ENCODE results near the gene DYNLT4. TPM values are rescaled to one million over a fixed set of nuclear protein-coding genes. Genes with fewer than 3 reads are reported as not detected.

DYNLT4 gene
- total RNA-seq, 4 donors from 2014 or later: 2.5 to 3.3 TPM; not detected in 2

DNA sequence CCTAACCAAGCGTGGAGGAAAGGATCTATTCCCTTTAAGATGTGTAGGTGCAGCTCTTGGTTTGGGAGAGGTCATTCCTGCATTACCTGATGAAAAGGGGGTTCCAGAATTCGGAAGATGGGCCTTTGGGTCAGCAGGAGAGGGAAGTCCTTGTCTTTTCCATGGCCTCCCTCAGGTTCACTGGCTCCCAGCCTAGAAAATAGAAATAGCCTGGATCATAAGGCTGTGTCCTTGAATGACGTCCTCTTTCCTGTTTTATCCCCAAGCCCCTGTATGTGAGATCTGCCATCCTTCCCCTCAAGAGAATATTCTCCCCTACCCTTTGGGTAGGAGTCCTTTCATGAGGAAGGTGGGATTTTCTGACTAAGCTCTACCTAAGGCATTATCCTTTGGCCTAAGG lies 46.3 kb downstream of the DYNLT4 start:
- TF ChIP-seq, protein P1, sequence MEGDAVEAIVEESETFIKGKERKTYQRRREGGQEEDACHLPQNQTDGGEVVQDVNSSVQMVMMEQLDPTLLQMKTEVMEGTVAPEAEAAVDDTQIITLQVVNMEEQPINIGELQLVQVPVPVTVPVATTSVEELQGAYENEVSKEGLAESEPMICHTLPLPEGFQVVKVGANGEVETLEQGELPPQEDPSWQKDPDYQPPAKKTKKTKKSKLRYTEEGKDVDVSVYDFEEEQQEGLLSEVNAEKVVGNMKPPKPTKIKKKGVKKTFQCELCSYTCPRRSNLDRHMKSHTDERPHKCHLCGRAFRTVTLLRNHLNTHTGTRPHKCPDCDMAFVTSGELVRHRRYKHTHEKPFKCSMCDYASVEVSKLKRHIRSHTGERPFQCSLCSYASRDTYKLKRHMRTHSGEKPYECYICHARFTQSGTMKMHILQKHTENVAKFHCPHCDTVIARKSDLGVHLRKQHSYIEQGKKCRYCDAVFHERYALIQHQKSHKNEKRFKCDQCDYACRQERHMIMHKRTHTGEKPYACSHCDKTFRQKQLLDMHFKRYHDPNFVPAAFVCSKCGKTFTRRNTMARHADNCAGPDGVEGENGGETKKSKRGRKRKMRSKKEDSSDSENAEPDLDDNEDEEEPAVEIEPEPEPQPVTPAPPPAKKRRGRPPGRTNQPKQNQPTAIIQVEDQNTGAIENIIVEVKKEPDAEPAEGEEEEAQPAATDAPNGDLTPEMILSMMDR (IDR thresholded peaks at IDR 0.05): no peak
- TF ChIP-seq EP300 (IDR thresholded peaks at IDR 0.05): no peak
- no peak for TF ChIP-seq POLR2A (IDR thresholded peaks at IDR 0.05)
- Histone ChIP-seq H3K27me3 (no peaks in the 10 kb centered on the region), H3K4me3 (no peak overlapping the region), H3K36me3 (no peaks in the 10 kb centered on the region), H3K27ac (no peak overlapping the region), H3K9me3 (no peaks in the 10 kb centered on the region), H3K4me1 (no peaks in the 10 kb centered on the region)
- DNase-seq (ENCODE audit: low spot score in 2 of 2): no peak
- WGBS, 2 donors: 85 to 94% methylated on average over 3 of the region's 3 CpGs

DNA sequence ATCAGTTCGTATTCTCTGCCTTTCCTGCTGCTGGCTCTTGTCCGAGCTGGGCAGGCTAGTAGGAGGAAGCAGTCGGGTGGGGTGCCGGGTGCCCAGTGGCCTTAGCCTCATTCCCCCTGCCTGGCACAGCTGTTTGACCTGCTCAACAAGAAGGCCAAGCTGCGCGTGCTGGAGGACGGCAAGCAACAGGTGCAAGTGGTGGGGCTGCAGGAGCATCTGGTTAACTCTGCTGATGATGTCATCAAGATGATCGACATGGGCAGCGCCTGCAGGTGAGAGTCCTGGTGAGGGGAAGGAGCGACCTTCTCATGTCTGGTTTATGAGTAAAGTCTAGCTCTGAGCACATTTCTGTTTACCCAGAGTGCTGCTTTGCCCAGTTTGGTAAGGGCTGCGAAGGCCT lies 48.1 kb downstream of the DYNLT4 start:
- 85 to 86% methylated on average over 11 of the region's 11 CpGs for WGBS, 2 donors
- H3K27ac ChIP-seq: no peak overlapping the region

DNA sequence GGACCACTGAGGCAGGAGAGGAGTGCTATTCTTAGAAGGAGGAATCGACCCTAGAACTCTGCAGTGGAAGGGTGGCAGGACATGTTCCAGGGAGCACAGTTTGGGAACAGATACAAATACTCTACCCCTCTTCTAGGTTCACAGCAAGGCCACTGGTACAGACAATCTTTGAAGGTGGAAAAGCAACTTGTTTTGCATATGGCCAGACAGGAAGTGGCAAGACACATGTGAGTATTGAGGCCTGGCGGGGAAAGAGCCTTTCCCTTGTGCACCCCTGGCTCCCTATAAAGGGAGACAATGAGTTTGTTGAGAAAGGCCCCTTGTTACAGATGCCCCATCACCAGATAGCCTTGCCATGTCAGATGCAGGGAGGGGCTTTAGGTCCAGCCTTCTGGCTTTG lies 49.7 kb downstream of the DYNLT4 start:
- WGBS, 2 donors: 94 to 96% methylated on average over 2 of the region's 2 CpGs
- TF ChIP-seq POLR2A (IDR thresholded peaks at IDR 0.05) (no peak), EP300 (IDR thresholded peaks at IDR 0.05) (no peak)
- TF ChIP-seq, protein P1 (IDR thresholded peaks at IDR 0.05): no peak
- H3K36me3 ChIP-seq: no peaks in the 10 kb centered on the region
- no peaks in the 10 kb centered on the region for H3K4me1 ChIP-seq
- H3K9me3 ChIP-seq: no peaks in the 10 kb centered on the region
- no peak for DNase-seq (ENCODE audit: low spot score in 2 of 2)
- H3K4me3 ChIP-seq: no peak overlapping the region
- no peaks in the 10 kb centered on the region for H3K27me3 ChIP-seq
- H3K27ac ChIP-seq: no peak overlapping the region

More for the DNA sequence above, 48.1 kb downstream of the DYNLT4 start:
- DNase-seq (ENCODE audit: low spot score in 2 of 2): no peak
- no peaks in the 10 kb centered on the region for H3K4me1 ChIP-seq
- H3K36me3 ChIP-seq: no peaks in the 10 kb centered on the region
- no peak for TF ChIP-seq EP300 (IDR thresholded peaks at IDR 0.05)
- no peak for TF ChIP-seq POLR2A (IDR thresholded peaks at IDR 0.05)
- TF ChIP-seq, protein P1 (IDR thresholded peaks at IDR 0.05): no peak
- H3K4me3 ChIP-seq: no peak overlapping the region
- no peaks in the 10 kb centered on the region for H3K27me3 ChIP-seq
- no peaks in the 10 kb centered on the region for H3K9me3 ChIP-seq

Small RNA genes within 50 kb of the gene (small RNA-seq; reads per million reads assigned to genes)
- gene AL136380.1 (not detected), gene SNORD38A (841 reads per million, percentile 98 among the genes with 10 or more reads in this experiment), gene SNORD38B (not detected), gene SNORD46 (1,903 reads per million, percentile 99 among the genes with 10 or more reads in this experiment), gene SNORD55 (not detected)

Other genes with a start within 250 kb of the DYNLT4 start
- gene TMEM53, start 132.9 kb downstream of the DYNLT4 start, total RNA-seq: 10 to 100 TPM in 2 of 4 donors, 1 to 10 TPM in 2; 7.2 to 10.5 (median 9.5) TPM
- gene ARMH1, start 132.6 kb downstream of the DYNLT4 start, total RNA-seq: 1 to 10 TPM in 3 of 4 donors, under 1 TPM in 1; 0.66 to 7.1 (median 2.9) TPM
- not detected for gene RNU5D-1, start 76.2 kb downstream of the DYNLT4 start, total RNA-seq
- gene KIF2C, start 67.5 kb downstream of the DYNLT4 start, total RNA-seq: 1 to 10 TPM in 2 of 4 donors, under 1 TPM in 1, not detected in 1; 0.63 to 3.3 (median 2.7) TPM
- gene RPS8, start 31.8 kb downstream of the DYNLT4 start, total RNA-seq: 1,000 to 10,000 TPM; 2,048 to 2,345 (median 2,235) TPM
- under 1 TPM in 2 of 4 donors, not detected in 2; 0.21 to 0.98 TPM for gene BEST4, start 19.2 kb downstream of the DYNLT4 start, total RNA-seq
- 10 to 100 TPM; 10.6 to 29.3 (median 26.3) TPM for gene PLK3, start 7.0 kb downstream of the DYNLT4 start, total RNA-seq
- gene BTBD19, start 1.2 kb upstream of the DYNLT4 start, total RNA-seq: 10 to 100 TPM; 14.9 to 50.0 (median 25.5) TPM
- gene PTCH2, start 35.9 kb upstream of the DYNLT4 start, total RNA-seq: 10 to 100 TPM in 2 of 4 donors, 1 to 10 TPM in 2; 6.6 to 13.4 (median 9.9) TPM
- 10 to 100 TPM; 13.1 to 42.0 (median 26.5) TPM for gene EIF2B3, start 179.2 kb upstream of the DYNLT4 start, total RNA-seq
- 10 to 100 TPM; 40.4 to 51.6 (median 46.4) TPM for gene HECTD3, start 204.0 kb upstream of the DYNLT4 start, total RNA-seq
- gene UROD, start 204.9 kb upstream of the DYNLT4 start, total RNA-seq: 10 to 100 TPM; 53.1 to 95.1 (median 62.1) TPM

All from tibial nerve (tissue), 4 donors.